GM11168 (cell line): ENCODE measurements around the gene TMEM117.
"Not testable (repeated sequence)": the region's sequence is repeated elsewhere in the genome, so short reads cannot be mapped to it uniquely, and the experiment has no call there.

Experiments used
- in situ Hi-C: fragments of 300-500 bp; cut with MboI; formaldehyde crosslinking; loops from one replicate; pipeline ENCODE4 v1.12.0; 2022; ENCODE audit warnings: low sequenced_read_pairs; ENCODE audit not compliant: unreplicated experiment

Gene TMEM117

DNA sequence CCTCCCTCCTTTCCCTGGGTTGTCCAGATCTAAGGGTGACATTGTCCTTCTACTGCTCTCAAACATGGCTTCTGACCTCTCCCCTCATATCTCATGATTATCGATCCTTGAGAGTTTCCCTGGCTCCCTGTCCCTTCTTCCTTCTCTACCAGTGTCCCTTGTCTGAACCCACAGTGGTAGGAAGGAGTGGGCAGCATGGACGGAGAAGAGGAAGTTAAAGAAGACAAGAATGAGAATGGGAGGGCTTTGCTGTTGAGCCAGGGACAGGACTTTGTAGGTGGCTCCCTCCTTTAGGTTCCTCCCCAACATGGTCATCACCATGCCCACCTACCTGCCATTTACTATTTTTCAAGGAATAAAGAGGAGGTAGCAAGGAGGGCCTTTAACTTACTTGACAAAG, 166.7 kb downstream of the TMEM117 start:
- in situ Hi-C loops: loop anchor here (25.0 kb wide), 1 partner anchor 935 kb away; no protein-coding TSS in a partner anchor

DNA sequence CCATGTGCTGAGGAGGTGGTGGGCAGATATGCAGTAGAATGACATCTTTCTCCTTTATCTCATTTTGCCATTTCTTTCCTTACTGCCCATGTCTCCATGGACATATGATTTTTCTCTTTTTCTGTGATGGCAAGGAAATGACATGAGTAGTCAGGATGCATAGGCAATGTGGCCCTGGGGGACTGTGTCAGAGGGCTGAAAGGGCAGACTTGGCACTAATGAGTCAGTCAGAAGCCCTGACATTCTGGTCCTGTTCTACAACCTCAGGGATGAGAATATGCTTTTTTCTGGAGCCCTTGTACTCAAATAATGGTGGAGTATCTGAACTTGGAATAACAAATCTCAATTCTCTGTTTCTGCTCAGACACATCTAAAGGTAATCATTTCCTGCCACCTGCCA, 167.8 kb downstream of the TMEM117 start:
- in situ Hi-C loops: loop anchor here (25.0 kb wide), 1 partner anchor 934 kb away; no protein-coding TSS in a partner anchor

DNA sequence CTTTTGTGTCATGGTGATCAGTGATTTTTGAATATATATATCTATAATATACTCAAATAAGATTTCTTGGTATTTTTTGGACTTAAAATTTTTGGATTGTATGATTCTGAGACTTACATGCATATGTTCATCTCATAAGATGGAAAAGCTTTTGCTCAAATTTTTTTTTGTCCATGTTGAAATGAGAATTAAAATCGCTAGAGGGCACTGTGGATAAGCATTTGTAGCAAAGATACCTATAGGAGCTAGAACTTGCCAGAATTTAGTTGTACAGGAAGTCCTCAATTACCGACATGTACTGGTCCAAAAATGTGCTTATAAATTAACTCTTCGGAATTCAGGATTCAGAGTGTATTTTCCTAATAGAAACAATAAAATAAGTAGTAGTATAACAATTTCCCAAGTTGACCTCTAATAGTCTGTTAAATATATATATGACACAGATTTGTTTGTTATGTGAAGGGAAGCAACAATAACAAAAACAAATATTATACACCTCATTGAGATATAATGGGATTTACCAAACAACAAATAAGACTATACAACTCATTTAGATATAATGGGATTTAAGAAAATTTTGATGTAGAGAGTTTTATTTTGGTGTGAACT, 179.6 kb downstream of the TMEM117 start:
- in situ Hi-C loops: loop anchor here (25.0 kb wide), 1 partner anchor 922 kb away; no protein-coding TSS in a partner anchor

DNA sequence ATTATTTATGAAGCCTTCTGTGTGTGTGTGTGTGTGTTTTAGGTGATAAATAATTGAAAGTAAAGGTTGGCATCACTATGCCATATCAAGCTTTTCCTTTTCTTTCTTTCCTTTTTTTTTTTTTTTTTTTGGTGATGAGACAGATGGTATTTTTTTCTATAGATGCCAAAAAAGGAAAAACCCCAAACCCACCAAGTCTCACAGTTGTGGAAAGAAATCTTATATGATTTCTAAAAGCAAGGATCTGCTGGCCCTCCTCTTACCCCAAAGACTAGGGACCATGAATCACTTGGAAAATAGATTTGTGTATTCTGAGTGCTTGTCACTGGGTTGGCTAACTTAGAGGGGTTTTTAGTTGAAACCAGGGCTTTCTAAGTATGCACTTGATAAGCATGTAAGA, 181.3 kb downstream of the TMEM117 start:
- in situ Hi-C loops: loop anchor here (25.0 kb wide), 1 partner anchor 920 kb away; no protein-coding TSS in a partner anchor

DNA sequence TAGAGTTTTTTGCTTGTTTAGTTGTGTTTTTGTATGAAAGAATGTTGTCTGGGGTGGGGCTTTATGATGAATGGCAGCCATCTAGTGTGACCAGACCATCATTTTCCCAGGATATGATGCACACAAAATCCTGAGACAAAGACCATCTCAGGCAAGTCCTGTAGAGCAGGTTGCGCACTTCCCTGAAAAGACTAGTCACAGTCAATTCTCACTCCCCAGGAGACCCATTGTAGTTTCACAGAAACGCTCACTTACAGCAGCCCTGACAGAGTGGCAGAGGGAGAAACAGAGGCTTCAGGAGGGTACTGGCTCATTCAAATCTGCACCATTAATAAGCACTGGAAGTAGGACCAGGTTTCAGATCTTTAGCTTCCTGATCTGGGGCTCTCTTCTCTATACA, 183.2 kb downstream of the TMEM117 start:
- in situ Hi-C loops: loop anchor here (25.0 kb wide), 1 partner anchor 918 kb away; no protein-coding TSS in a partner anchor

DNA sequence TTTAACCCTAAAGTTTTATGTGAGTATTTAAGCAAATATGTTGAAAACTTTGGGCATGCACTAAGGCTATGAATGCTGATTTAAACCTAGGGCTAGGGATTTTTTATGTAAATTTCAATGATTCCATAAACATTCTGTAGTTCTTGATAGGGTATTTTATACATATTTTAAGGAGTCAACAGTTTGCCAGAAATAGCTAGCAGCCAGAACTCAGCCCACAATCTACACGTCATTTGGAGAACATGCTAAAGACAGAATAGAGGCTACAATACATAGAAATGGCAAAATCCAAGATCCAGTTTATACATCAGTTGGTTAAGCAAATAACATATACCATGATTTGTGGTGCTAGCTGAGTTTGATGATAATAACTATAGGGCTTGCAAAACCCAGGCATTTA, 184.7 kb downstream of the TMEM117 start:
- in situ Hi-C loops: loop anchor here (25.0 kb wide), 1 partner anchor 917 kb away; no protein-coding TSS in a partner anchor

DNA sequence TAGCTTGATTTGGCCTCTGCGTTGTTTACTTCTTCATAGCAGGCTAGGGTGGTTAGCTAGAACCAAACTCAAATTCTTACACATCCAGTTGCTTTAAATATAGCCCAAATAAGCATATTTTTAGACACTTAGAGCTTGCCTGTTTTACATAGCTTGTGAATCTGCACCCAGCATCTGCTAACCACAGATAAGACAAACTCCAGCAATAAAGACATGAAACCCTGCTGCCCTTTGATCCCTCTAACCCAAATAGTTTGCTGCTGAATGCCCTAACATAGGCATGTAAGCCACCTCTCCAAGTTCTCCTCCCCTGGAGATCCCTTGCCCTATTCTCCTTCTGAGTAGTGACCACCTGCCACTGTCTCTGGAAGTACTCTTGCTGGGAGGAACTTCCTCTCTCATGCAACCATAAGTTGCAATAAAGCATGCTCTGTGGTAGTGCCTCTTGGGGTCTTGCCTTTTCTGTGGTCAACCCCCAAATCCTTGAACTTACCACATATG, 185.6 kb downstream of the TMEM117 start:
- in situ Hi-C loops: loop anchor here (25.0 kb wide), 1 partner anchor 916 kb away; no protein-coding TSS in a partner anchor

DNA sequence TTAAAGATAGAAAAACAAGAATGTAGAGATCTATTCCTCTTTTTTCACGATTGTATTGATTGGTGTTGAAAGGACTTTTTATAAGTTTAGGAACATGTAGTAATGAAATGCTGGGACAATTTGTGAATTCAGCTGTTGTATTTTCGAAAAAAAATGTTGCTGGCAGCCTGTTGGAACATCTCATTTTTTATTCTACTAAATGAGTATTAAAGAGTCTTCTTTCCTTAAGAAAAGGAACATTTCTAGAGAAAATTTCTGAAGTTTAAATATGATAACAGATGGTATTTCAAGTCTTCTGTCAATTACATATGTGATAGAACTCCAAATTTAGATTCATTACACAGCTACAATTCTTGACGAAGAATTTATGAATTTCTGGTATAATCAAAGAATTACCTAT, 189.6 kb downstream of the TMEM117 start:
- in situ Hi-C loops: no loop called here

DNA sequence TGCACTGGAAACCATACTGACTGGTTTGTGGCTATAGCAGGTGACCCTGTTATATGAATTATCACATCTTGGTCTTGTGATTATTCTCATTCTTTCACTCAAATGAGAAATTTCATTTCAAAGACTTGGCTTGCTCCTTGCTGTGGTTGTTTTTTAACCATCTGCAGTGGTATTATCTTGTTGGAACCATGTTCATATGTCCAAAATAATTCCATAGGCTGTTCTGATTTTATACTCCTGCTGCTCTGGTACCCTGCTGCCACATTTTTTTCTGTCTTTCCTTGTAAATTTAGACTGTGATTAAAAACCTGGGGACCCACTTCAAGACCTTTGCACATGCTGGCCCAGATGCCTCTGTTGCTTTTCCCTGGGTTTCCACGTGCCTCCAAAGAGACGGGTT, 190.2 kb downstream of the TMEM117 start:
- in situ Hi-C loops: no loop called here

DNA sequence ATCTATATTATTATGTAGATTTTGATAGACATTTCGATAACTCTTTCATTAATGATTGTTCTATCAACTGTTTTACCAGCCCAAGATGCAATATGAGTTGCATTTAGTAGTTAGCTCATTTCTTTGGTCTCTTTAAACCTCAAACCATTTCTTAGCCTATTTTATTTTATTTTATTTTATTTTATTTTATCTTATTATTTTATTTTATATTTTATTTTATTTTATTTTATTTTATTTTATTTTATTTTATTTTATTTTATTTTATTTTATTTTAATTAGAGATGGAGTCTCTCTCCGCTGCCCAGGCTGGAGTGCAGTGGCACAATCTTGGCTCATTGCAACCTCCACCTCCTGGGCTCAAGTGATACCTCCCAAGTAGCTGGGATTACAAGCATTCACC, 191.0 kb downstream of the TMEM117 start:
- in situ Hi-C loops: not testable (repeated sequence)

DNA sequence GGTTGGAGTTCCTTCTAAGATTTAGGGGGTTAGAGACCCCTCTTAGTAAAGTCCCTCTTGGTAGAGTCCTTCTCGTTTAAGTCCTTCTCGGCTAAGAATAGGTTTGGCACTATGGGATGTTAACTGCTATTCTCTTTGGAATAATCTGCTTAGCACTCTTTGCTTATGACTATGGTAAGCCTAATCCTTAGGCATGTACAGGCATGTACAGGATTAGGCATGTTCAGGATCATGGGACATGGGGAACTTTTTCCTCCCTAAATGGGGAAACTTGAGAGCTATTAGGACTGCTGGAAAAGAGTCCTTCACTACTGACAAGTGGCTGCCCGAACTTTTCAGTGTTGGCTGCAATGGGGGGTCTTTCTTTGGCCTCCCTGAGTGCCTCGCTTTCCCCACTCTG, 193.3 kb downstream of the TMEM117 start:
- in situ Hi-C loops: no loop called here

DNA sequence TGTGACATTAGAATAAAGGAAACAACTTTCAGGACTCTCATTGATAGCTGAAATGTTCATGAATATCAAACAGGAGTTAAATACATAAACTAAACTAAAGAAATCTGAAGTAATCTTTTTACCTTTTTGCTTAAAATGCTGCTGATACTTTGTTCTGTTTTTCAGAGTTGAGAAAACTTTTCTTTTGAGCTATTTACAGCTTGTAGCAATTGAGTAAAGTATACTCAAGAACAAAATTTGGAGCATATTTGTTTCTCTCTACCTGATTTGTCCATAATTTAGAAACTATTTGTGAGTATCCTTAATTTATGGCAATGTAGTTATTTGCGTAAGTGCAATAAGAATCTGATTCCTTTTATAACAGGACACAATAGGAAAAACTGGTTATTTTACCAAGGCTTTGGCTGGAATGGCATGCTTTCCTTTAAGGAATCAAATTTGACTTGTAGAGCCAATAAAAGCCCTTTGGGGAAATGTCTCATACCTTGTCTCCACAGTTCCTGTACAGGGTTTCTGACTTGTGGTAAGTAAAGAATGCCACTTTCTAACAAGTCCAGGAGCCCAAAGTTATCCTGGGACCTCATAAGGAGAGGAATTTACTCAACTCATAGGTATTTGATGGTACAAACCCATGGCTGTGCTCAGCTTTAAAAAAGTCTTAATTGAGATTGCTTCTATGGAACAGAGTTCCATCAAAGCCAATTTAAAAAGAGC, 195.7 kb downstream of the TMEM117 start:
- in situ Hi-C loops: no loop called here

DNA sequence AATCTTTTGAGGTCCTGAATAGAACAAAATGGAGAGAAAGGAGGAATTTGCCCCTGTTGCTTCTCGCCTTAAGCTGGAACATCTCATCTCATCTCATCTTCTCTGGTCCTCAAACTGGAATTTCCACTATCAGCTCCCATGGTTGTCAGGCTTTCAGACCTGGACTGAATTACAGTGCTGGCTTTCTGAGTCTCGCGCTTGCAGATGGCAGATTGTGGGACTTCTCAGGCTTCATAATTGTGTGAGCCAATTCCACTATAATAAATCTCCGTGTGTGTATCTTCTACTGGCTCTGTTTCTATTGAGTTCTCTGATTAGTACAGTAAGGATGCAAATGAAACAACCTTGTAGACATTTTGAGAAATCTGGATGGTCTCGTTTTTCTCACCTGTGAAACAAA, 199.0 kb downstream of the TMEM117 start:
- in situ Hi-C loops: no loop called here

DNA sequence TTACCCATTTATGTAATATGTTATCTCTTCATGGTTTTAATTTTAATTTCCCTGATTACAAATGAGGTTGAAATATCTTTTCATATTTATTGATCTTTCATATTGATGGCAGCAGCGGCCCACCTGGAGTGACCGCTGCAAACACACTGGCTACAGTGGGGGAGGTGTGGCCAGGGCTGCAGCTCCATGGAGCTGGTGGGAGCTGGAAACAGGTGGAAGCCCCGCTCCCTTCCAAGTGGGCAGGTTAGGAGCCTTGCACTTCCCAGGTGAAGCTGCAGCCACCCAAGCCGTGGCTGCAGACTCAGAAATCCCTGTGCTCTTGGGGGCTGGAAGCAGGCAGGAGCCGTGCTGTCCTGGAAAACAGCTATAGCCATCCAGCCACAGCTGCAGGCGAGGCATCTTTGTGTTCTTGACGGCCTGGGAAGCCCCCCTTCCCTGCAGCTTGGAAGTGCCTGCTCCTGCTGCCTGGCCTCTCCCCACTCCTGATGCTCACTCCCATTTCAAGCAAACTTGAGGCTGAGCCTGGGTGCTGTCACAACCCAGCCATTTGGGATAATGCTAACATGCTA, 201.1 kb downstream of the TMEM117 start:
- in situ Hi-C loops: no loop called here

DNA sequence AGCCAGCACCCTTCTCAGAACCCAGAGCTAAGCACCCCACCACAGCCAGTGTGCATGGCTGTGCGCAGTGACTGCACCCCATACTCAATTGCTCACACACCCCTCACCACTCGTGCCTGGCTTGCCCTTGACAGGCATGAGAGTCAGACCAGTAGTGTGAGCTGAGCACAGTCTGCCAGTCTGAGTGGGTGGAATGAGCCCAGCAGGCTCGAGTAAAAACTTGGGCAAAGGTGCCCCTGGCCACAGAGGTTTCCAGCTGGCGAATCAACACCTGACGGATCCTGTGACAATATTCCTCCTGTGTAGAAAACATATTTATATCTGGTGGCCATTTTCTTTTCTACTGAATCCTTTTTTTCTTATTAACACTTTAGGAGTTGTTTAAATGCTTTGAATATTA, 202.5 kb downstream of the TMEM117 start:
- in situ Hi-C loops: no loop called here

DNA sequence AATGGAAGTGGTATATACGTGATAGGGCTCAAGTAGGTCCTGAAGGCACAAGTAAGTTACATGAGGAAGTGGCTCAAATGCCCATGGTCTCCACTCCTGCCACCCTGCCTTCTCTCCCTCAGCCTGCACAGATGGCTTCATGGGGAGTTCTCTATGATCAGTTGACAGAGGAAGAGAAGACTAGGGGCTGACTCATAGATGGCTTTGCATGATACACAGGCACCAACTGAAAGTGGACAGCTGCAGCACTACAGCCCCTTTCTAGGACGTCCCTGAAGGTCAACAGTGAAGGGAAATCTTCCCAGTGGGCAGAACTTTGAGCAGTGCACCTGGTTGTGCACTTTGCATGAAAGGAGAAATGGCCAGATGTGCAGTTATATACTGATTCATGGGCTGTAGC, 208.6 kb downstream of the TMEM117 start:
- in situ Hi-C loops: loop anchor here (10.0 kb wide), 1 partner anchor 230 kb away; no protein-coding TSS in a partner anchor

DNA sequence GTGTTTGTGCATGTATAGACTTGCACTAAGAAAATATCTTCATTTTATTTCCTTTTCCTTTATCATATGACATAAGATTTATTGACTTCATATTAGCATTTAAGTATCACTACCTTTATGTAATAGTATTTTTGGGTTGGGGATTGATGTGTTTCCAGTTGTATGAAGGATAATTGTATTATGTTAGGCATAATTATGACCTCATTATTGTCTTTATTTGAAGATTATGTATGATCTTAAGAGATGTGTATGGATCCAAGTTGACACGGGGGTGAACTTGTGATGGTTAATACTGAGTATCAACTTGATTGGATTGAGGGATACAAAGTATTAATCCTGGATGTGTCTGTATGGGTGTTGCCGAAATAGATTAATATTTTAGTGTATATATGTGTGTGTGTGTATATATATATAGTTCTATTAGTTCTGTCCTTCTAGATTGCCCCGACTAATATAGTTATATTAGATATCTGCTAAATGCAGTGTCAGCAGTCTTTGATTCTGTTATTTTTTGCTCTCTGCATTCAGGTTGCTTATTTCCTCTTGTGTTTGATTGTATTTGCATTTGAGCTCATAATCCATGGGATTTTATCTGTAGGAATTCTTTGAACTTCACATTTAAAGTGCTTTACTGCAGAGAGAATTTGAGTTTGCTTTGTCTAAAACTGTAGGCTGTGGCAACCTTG, 211.0 kb downstream of the TMEM117 start:
- in situ Hi-C loops: loop anchor here (10.0 kb wide), 1 partner anchor 228 kb away; no protein-coding TSS in a partner anchor

DNA sequence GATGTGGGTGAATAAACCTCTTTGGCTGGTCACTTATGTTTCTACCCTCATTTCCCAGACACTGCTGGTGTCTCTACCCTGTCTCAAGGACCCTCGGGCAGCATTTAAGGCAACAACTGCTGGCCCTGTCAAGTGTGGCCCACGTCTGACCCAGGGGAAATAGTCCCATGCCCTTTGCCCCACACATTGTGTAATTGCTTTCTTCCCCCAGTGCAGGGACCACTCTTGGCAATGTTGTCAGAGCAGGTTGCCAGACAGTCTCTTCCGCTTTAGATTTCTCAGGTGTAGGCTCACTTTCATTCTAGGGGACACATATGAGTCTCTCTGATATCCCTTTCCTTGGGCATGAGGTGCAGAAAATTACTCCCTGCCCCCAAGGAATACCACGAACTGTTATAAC, 216.7 kb downstream of the TMEM117 start:
- in situ Hi-C loops: no loop called here

DNA sequence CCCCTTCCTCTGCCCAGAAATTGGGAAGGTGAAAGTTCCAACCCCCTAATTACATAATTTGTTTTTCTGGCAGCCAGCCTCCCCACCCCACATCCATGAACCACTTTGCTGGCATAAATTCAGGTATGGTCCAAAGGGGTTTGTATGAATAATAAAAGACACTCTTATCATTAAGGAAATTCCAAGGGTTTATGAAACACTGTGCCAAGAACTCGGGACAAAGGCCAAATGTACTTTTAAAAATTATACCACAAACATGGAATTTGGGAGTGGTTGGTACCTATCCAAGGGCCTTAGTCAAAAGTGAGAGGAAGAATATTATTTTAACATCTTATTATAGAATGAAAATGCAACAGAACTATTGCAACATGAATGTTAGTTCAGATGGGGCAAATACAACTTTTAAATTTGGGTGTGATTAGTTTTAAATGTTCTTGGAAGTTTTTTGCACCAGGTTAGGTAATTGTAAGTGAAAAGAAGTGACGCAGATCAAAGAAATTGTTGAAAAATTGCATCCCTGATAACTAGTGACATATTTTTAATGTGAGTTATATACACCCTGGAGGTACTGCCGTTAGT, 217.8 kb downstream of the TMEM117 start:
- in situ Hi-C loops: no loop called here

DNA sequence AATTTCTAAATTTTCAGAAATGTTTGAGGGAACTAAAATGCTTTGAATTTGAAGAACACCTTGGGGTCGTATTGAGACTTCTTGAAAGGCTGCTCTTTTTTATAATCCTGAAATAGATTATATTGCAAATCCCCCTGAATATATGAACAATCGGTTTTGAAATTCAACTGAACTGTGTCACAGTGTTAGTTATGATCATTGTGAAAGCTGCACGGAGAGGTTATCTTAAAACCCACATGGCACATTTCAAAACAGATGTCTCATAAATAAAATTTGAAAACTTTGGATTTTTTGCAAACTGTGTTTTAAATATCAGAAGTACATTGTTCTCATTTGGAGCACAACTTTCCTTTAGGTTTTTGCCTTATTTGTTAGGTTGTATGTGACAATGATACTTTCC, 218.4 kb downstream of the TMEM117 start:
- in situ Hi-C loops: no loop called here
